Heart left ventricle (tissue), 16 donors: ENCODE measurements around the gene CCDC85C. TPM values are rescaled to one million over a fixed set of nuclear protein-coding genes. Genes with fewer than 3 reads are reported as not detected.

Source experiments
- ATAC-seq, 4 donors: fragments of 200-7000 bp; cut with Tn5 transposase; one replicate each; pipeline ENCODE4 v1.9.1; 2020 to 2022; ENCODE audit warnings: moderate library complexity in 4 of 4, mild to moderate bottlenecking in 3 of 4, moderate number of reproducible peaks in 1 of 4
- DNase-seq, 5 donors: peaks; one replicate each; pipeline ENCODE4 v3.0.0-alpha.2; 2020
- H3K27ac ChIP-seq, 12 donors: fragments of 200-600 bp; sonication (generic) in 4 of 12; one replicate each; pipeline versions ENCODE4 v1.5.0 to v1.8.0; 2016 to 2022; ENCODE audit warnings: mild to moderate bottlenecking in 2 of 12
- H3K27me3 ChIP-seq, 9 donors: fragments of 200-600 bp; sonication (generic) in 2 of 9; one replicate each; pipeline versions ENCODE4 v1.5.1 to v1.8.0; 2016 to 2022; ENCODE audit warnings: mild to moderate bottlenecking in 3 of 9
- H3K36me3 ChIP-seq, 9 donors: fragments of 200-600 bp; sonication (generic) in 2 of 9; one replicate each; pipeline versions ENCODE4 v1.5.0 to v1.8.0; 2018 to 2022; ENCODE audit warnings: mild to moderate bottlenecking in 2 of 9
- H3K4me1 ChIP-seq, 12 donors: fragments of 200-600 bp; sonication (generic) in 4 of 12; one replicate each; pipeline versions ENCODE4 v1.5.0 to v1.8.0; 2016 to 2022; ENCODE audit warnings: mild to moderate bottlenecking in 3 of 12
- H3K4me3 ChIP-seq, 12 donors: fragments of 200-600 bp; sonication (generic) in 4 of 12; one replicate each; pipeline versions ENCODE4 v1.5.0 to v1.8.0; 2017 to 2022; ENCODE audit warnings: mild to moderate bottlenecking in 9 of 12, moderate library complexity in 4 of 12
- H3K9me3 ChIP-seq, 12 donors: fragments of 200-600 bp; sonication (generic) in 4 of 12; one replicate each; pipeline versions ENCODE4 v1.5.0 to v1.8.0; 2016 to 2022; ENCODE audit warnings: mild to moderate bottlenecking in 1 of 12
- CTCF ChIP-seq, 12 donors: fragments of 200-600 bp; sonication (generic) in 4 of 12; IDR thresholded peaks; one replicate each; pipeline versions ENCODE4 v1.5.0 to v1.8.0; 2018 to 2022; ENCODE audit warnings: antibody characterized with exemption in 12 of 12, mild to moderate bottlenecking in 5 of 12
- POLR2A ChIP-seq, 2 donors: fragments of 450-650 bp; IDR thresholded peaks; one replicate each; pipeline ENCODE4 v1.6.1; 2017; ENCODE audit warnings: antibody characterized with exemption in 2 of 2, mild to moderate bottlenecking in 2 of 2, moderate library complexity in 2 of 2
- WGBS, 4 donors: extraction: QIAGEN DNeasy Blood & Tissue Kit in 2 of 4; methylation state at CpG; one replicate each; pipeline versions ENCODE4 v1.1.5 to v1.1.7; 2013 to 2018; 5-methylcytosine and 5-hydroxymethylcytosine counted together
- intact Hi-C, 10 donors: fragments of 100-400 bp; cut with DNase I; formaldehyde crosslinking; loops; one replicate each; pipeline versions ENCODE4 v1.11.1 to v1.14.2; 2022
- polyA plus RNA-seq, 2 donors: library from polyadenylated mRNA; stranded (reverse); fragments of 200-250 nt; gene quantifications; one replicate each; pipeline ENCODE4 v1.2.3, GENCODE V29; 2013
- total RNA-seq, 9 donors: library from RNA; depleted of rRNA in 2 of 9; stranded (reverse); fragments of >200 nt in 2 of 9; fragmentation: NEBNext Ultra II Directional in 3 of 9; extraction: Animal tissue kit (Norgen Biotek cat#: 25700) in 3 of 9; gene quantifications; one replicate each; pipeline versions ENCODE4 v1.1.0 to v1.2.4, GENCODE V29; 2016 to 2023
- donor health status: ischemic (EF 13 %, LVEDD 7.1; RV severe dilation, severe dysfunction).
- donor health status: healthy with polysubstance abuse.
- donor health status: DM: no; HTN: yes; CAD: no.
- donor health status: DM: no; HTN: no; CAD: no.
- donor health status: ischemic (EF 25% LVEDD 6.9; RV normal size, moderate dysfunction).
- donor health status: ischemic (EF 25% LVEDD 5.7; RV mildly dilated, moderate dysfunction).
- donor health status: healthy.
- donor health status: DM: yes; HTN: yes; CAD: no.
- donor health status: ischemic (EF 35%, LVEDD 5.7; RV mildly dilated, moderate dysfunction).
- donor health status: nonischemic (EF 11% LVEDD 7.7; RV severe dilation, severe dysfunction).
- donor health status: DM: yes; HTN: yes; CAD: no.
- donor health status: PGD.
- donor health status: ischemic (EF 29% LVEDD 5.4; RV normal size, mild dysfunction).
- donor health status: nonischemic (EF 23%, LVEDD 6.1; RV moderate dilation, normal function).

The CCDC85C gene
- total and polyA plus RNA-seq, 11 donors = 22.5 to 45.4 (median 29.7) TPM

GRCh38 chr14:99587460-99588278 lies 16.3 kb downstream of the CCDC85C start:
- intact Hi-C loops = no loop called here
- H3K4me3 ChIP-seq = no peak overlapping the region

GRCh38 chr14:99586761-99587459 lies 17.1 kb downstream of the CCDC85C start:
- WGBS, 4 donors = 76 to 88% (median 83%) methylated on average over 12 to 13 of the region's 13 CpGs
- H3K27ac ChIP-seq = peak overlapping the region in 3 of 12 donors; percentile 31 to 56 (median 42)

More at GRCh38 chr14:99587460-99588278, 16.3 kb downstream of the CCDC85C start:
- DNase-seq (no peak), ATAC-seq (peak in 2 of 4 donors; percentile 16 to 31)
- no peaks in the 10 kb centered on the region for H3K36me3 ChIP-seq
- WGBS, 4 donors = 75 to 88% (median 86%) methylated on average over 12 to 18 of the region's 18 CpGs
- peaks cover 0 to 63% (median 42%) of the 10 kb centered on the region in 12 donors for H3K4me1 ChIP-seq
- H3K27ac ChIP-seq = peak overlapping the region in 3 of 12 donors; percentile 31 to 56 (median 42)
- no peak for TF ChIP-seq CTCF (IDR thresholded peaks at IDR 0.05)
- no peak for TF ChIP-seq POLR2A (IDR thresholded peaks at IDR 0.05)
- H3K27me3 ChIP-seq = no peaks in the 10 kb centered on the region
- H3K9me3 ChIP-seq = no peaks in the 10 kb centered on the region

GRCh38 chr14:99586054-99586760 lies 17.8 kb downstream of the CCDC85C start:
- intact Hi-C loops = no loop called here
- H3K27me3 ChIP-seq = no peaks in the 10 kb centered on the region
- TF ChIP-seq CTCF (IDR thresholded peaks at IDR 0.05) (no peak), POLR2A (IDR thresholded peaks at IDR 0.05) (no peak)
- no peak for DNase-seq
- H3K36me3 ChIP-seq = no peaks in the 10 kb centered on the region
- ATAC-seq = peak in 1 of 4 donors; percentile 4
- peaks cover 0 to 63% (median 34%) of the 10 kb centered on the region in 12 donors for H3K4me1 ChIP-seq
- H3K27ac ChIP-seq = peak overlapping the region in 1 of 12 donors; percentile 54
- no peak overlapping the region for H3K4me3 ChIP-seq
- WGBS, 4 donors = 61 to 89% (median 70%) methylated on average over 9 to 16 of the region's 16 CpGs
- H3K9me3 ChIP-seq = no peaks in the 10 kb centered on the region

More at GRCh38 chr14:99586761-99587459, 17.1 kb downstream of the CCDC85C start:
- H3K4me1 ChIP-seq = peaks cover 0 to 61% (median 36%) of the 10 kb centered on the region in 12 donors
- H3K9me3 ChIP-seq = no peaks in the 10 kb centered on the region
- H3K36me3 ChIP-seq = no peaks in the 10 kb centered on the region
- no peaks in the 10 kb centered on the region for H3K27me3 ChIP-seq
- no peak overlapping the region for H3K4me3 ChIP-seq
- ATAC-seq = no peak
- no peak for DNase-seq
- TF ChIP-seq CTCF (IDR thresholded peaks at IDR 0.05) = no peak
- intact Hi-C loops = no loop called here
